ENCODE measurements around the gene KIF11.

- no peak for TF ChIP-seq POLR2AphosphoS5 (IDR thresholded peaks at IDR 0.05; ENCODE audit: insufficient read depth, low read depth, low read length)
- peak in 1 of 2 donors; percentile 12 for TF ChIP-seq CTCF (IDR thresholded peaks at IDR 0.05; ENCODE audit: extremely low read depth in 1 of 2, insufficient read depth in 1 of 2, low read depth in 1 of 2, low read length in 2 of 2)
- no peak for TF ChIP-seq POLR2A (IDR thresholded peaks at IDR 0.05; ENCODE audit: low read depth, low read length)
- no peak for TF ChIP-seq FOS (IDR thresholded peaks at IDR 0.05; ENCODE audit: borderline replicate concordance, insufficient read depth, low read length)
- TF ChIP-seq JUN (IDR thresholded peaks at IDR 0.05; ENCODE audit: borderline replicate concordance, insufficient read depth, insufficient read length, low read depth), result no peak
- TF ChIP-seq EZH2 (IDR thresholded peaks at IDR 0.05; ENCODE audit: borderline replicate concordance, low read depth, low read length, severe bottlenecking), result no peak
- no peak for TF ChIP-seq MYC (IDR thresholded peaks at IDR 0.05; ENCODE audit: low read depth, low read length)
- TF ChIP-seq, protein P1, sequence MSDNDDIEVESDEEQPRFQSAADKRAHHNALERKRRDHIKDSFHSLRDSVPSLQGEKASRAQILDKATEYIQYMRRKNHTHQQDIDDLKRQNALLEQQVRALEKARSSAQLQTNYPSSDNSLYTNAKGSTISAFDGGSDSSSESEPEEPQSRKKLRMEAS (IDR thresholded peaks at IDR 0.05; ENCODE audit: insufficient read depth, insufficient read length), result no peak
- TF ChIP-seq GATA2 (IDR thresholded peaks at IDR 0.05; ENCODE audit: insufficient read depth, insufficient read length, low read depth, low read length), result no peak
These were observed 35.0 kb downstream of the KIF11 start for GRCh38 chr10:92627845-92628480.

All from endothelial cell of umbilical vein (primary cell).